Activated CD4-positive, alpha-beta memory T cell treated with anti-CD3 and anti-CD28 coated beads for 36 hours (primary cell): Measurements from ENCODE around the gene OGDHL. TPM values are rescaled to one million over a fixed set of nuclear protein-coding genes. Genes with fewer than 3 reads are reported as not detected.
"Not testable (repeated sequence)": the region's sequence is repeated elsewhere in the genome, so short reads cannot be mapped to it uniquely, and the experiment has no call there.

Experiments used
- CTCF ChIA-PET: fragments of 350-600 bp; sonication (Branson Sonifier 250); formaldehyde crosslinking; loops from one replicate; lab custom pipeline; 2021; ENCODE audit warnings: antibody characterized with exemption, inconsistent platforms; lab: Charles Lee
- POLR2A ChIA-PET: fragments of 350-600 bp; sonication (Branson Sonifier 250); formaldehyde crosslinking; loops from one replicate; lab custom pipeline; 2021; ENCODE audit warnings: antibody characterized with exemption; lab: Charles Lee
- DNase-seq: peaks from one replicate; pipeline ENCODE4 v3.0.0-alpha.2; 2020
- H3K27ac Mint-ChIP-seq: one replicate; pipeline ENCODE4 v1.8.0; 2021; ENCODE audit warnings: mixed read lengths
- H3K27me3 Mint-ChIP-seq: one replicate; pipeline ENCODE4 v1.8.0; 2021; ENCODE audit warnings: mixed read lengths
- H3K36me3 Mint-ChIP-seq: one replicate; pipeline ENCODE4 v1.8.0; 2021; ENCODE audit warnings: mixed read lengths
- H3K4me1 Mint-ChIP-seq: one replicate; pipeline ENCODE4 v1.8.0; 2021; ENCODE audit warnings: low read depth, mixed read lengths
- H3K4me3 Mint-ChIP-seq: one replicate; pipeline ENCODE4 v1.8.0; 2021; ENCODE audit warnings: mild to moderate bottlenecking, mixed read lengths
- H3K9me3 Mint-ChIP-seq: one replicate; pipeline ENCODE4 v1.8.0; 2021; ENCODE audit warnings: mixed read lengths
- intact Hi-C: fragments of 100-400 bp; cut with micrococcal nuclease; formaldehyde crosslinking; loops from one replicate; pipeline ENCODE4 v1.15.1; 2023
- total RNA-seq, 2 experiments: library from RNA; stranded (reverse); gene quantifications; one replicate each; pipeline ENCODE4 v1.2.3, GENCODE V29; 2021

Gene OGDHL
- total RNA-seq, 2 experiments from 2014 or later = 0.36 to 0.40 TPM

DNA sequence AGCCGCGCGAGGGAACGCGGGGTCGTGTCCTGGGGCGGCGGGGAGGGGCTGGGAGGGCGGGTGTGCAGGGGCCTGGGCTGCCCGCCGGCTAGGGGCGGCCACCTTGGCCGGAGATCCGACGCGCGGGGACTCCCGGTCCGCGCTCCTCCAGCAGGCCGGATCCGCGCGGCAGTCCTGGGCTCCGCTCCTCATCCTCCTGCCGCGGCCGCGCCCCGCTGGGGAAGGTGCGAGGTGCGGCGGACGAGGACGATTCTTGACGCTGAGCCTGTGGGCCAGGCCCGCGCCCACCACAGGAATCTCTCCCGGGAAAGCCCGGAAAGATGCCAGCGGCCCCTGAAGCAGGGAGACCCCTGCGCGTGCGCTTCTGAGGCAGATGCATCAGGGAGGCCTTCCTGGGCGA, 6.6 kb upstream of the OGDHL start:
- intact Hi-C loops = no loop called here
- peaks cover 39% of the 10 kb centered on the region for H3K27me3 Mint-ChIP-seq
- ChIA-PET CTCF (no interaction called here), POLR2A (no interaction called here)
- no peaks in the 10 kb centered on the region for H3K4me1 Mint-ChIP-seq
- no peaks in the 10 kb centered on the region for H3K9me3 Mint-ChIP-seq
- peaks cover 4% of the 10 kb centered on the region for H3K36me3 Mint-ChIP-seq
- H3K27ac Mint-ChIP-seq = no peak overlapping the region
- DNase-seq = no peak
- no peak overlapping the region for H3K4me3 Mint-ChIP-seq

DNA sequence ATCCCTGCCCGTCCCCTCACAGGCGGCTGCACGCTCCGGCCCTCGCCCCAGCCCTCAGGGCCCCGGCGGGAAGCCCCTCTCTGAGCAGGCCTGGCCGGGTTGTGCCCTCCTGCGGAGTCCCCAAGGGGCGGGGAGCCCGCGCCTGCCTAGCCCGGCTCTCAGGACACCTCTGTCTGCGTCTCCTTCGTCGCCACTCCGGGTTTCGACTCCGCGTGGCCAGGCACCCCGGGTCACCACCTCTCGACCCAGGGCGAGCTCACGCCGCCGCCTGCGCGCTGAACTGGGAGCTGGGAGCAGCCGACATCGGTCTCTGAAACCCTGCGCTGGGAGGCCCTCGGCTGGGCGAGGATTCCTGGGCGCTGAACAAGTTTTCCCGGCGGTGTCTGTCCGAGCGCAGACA, 6.2 kb upstream of the OGDHL start:
- intact Hi-C loops = no loop called here
- Mint-ChIP-seq H3K9me3 (no peaks in the 10 kb centered on the region), H3K4me1 (no peaks in the 10 kb centered on the region), H3K4me3 (no peak overlapping the region), H3K36me3 (peaks cover 4% of the 10 kb centered on the region), H3K27ac (no peak overlapping the region), H3K27me3 (peaks cover 43% of the 10 kb centered on the region)
- ChIA-PET POLR2A (no interaction called here), CTCF (no interaction called here)
- no peak for DNase-seq

- POLR2A ChIA-PET = no interaction called here
- no peak for DNase-seq
- Mint-ChIP-seq H3K4me1 (no peaks in the 10 kb centered on the region), H3K36me3 (peaks cover 4% of the 10 kb centered on the region), H3K27ac (no peak overlapping the region), H3K9me3 (no peaks in the 10 kb centered on the region), H3K4me3 (no peak overlapping the region), H3K27me3 (peaks cover 45% of the 10 kb centered on the region)
- CTCF ChIA-PET = no interaction called here
- intact Hi-C loops = no loop called here
These were observed 5.6 kb upstream of the OGDHL start for GRCh38 chr10:49767752-49768151.

DNA sequence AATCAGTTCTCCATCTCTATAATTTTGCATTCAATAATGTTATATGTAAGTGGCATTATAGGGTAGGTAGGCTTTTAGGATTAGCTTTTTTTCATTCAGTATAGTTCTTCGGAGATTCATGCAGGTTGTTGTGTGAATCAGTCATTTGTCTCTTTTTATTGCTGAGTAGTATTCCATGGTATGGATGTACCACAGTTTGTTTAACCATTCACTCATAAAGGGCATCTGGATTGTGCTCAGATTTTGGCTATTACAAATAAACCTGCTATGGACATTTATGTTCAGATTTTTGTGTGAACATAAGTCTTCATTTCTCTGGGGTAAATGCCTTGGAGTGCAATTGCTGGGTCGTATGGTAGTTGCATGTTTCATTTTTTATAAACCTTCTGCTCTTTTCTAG, 4.4 kb upstream of the OGDHL start:
- no peak overlapping the region for H3K27ac Mint-ChIP-seq
- peaks cover 4% of the 10 kb centered on the region for H3K36me3 Mint-ChIP-seq
- peaks cover 45% of the 10 kb centered on the region for H3K27me3 Mint-ChIP-seq
- intact Hi-C loops = no loop called here
- H3K9me3 Mint-ChIP-seq = no peaks in the 10 kb centered on the region
- ChIA-PET CTCF (no interaction called here), POLR2A (no interaction called here)
- no peak overlapping the region for H3K4me3 Mint-ChIP-seq
- no peak for DNase-seq
- peaks cover 3% of the 10 kb centered on the region for H3K4me1 Mint-ChIP-seq

GRCh38 chr10:49762566-49762877, 399 bp upstream of the OGDHL start:
- Mint-ChIP-seq H3K9me3 (no peaks in the 10 kb centered on the region), H3K27me3 (peaks cover 39% of the 10 kb centered on the region), H3K27ac (no peak overlapping the region), H3K4me1 (peaks cover 3% of the 10 kb centered on the region), H3K36me3 (peaks cover 2% of the 10 kb centered on the region), H3K4me3 (peak overlapping the region; percentile 23)
- no peak for DNase-seq
- CTCF ChIA-PET = no interaction called here
- POLR2A ChIA-PET = no interaction called here
- intact Hi-C loops = loop anchor here (2.0 kb wide), 1 partner anchor 156 kb away; no protein-coding TSS in a partner anchor

DNA sequence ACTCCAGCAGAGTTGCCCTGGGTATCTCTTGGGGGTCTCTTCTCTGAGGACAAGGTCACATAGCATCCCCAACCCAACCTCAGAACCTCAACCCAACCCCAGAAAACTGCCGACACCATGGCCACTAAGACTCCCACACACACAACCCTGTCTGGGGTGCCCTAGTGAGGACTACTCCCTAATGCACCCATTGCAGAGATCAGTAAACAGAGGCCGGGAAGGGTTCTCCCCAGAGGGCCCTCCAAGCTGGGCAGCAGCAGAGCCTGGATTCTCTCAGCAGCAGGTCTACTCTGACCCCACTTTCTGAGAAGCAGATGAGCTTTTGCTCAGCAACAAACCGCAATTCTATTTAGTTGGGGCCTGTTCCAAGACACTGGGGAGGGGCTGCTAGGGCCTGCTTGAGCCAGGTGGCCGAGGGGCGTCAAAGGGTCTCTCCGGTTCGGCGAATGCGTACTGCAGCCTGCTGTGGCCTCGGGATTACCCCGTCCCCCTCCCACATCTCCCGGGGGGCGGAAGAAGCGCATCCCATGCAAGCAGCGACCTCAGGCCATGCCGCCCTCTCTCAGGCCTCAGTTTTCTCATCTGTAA, 828 bp downstream of the OGDHL start:
- ChIA-PET POLR2A (no interaction called here), CTCF (no interaction called here)
- Mint-ChIP-seq H3K4me3 (no peak overlapping the region), H3K9me3 (no peaks in the 10 kb centered on the region), H3K4me1 (peaks cover 3% of the 10 kb centered on the region), H3K27me3 (peaks cover 30% of the 10 kb centered on the region), H3K27ac (no peak overlapping the region), H3K36me3 (no peaks in the 10 kb centered on the region)
- intact Hi-C loops = no loop called here
- no peak for DNase-seq

- H3K27ac Mint-ChIP-seq = no peak overlapping the region
- H3K4me3 Mint-ChIP-seq = no peak overlapping the region
- POLR2A ChIA-PET = no interaction called here
- intact Hi-C loops = no loop called here
- CTCF ChIA-PET = no interaction called here
- H3K4me1 Mint-ChIP-seq = peaks cover 3% of the 10 kb centered on the region
- peaks cover 31% of the 10 kb centered on the region for H3K27me3 Mint-ChIP-seq
- no peaks in the 10 kb centered on the region for H3K36me3 Mint-ChIP-seq
- DNase-seq = no peak
- no peaks in the 10 kb centered on the region for H3K9me3 Mint-ChIP-seq
These were observed 1.3 kb downstream of the OGDHL start for GRCh38 chr10:49760789-49761188.

GRCh38 chr10:49759787-49760551, 2.2 kb downstream of the OGDHL start:
- DNase-seq = no peak
- ChIA-PET CTCF (no interaction called here), POLR2A (no interaction called here)
- H3K27ac Mint-ChIP-seq = no peak overlapping the region
- intact Hi-C loops = no loop called here
- peaks cover 3% of the 10 kb centered on the region for H3K4me1 Mint-ChIP-seq
- no peak overlapping the region for H3K4me3 Mint-ChIP-seq
- peaks cover 31% of the 10 kb centered on the region for H3K27me3 Mint-ChIP-seq
- no peaks in the 10 kb centered on the region for H3K36me3 Mint-ChIP-seq
- H3K9me3 Mint-ChIP-seq = no peaks in the 10 kb centered on the region

GRCh38 chr10:49758249-49758930, 3.7 kb downstream of the OGDHL start:
- POLR2A ChIA-PET = no interaction called here
- CTCF ChIA-PET = no interaction called here

DNA sequence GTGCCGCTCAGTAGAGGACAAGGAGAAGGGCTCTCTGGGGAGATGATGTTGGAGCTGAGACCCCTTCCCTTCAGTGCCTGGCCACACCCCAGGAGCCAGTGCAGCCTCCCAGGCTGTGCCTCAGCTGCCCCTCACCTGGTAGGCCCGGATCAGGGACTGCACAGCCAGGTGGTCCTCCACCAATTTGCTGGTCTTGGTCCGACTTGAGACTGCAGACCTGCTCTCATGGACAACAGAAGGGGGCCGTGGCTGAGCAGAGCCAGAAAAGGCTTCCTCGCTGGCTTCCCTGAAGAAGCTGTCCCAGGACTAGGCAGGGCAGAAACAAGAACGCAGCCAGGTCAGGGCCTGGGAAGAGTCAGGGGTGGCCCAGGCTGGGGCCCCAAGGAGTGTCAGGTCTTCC, 5.5 kb downstream of the OGDHL start:
- Mint-ChIP-seq H3K27ac (no peak overlapping the region), H3K9me3 (no peaks in the 10 kb centered on the region), H3K27me3 (peaks cover 17% of the 10 kb centered on the region), H3K4me1 (no peaks in the 10 kb centered on the region), H3K36me3 (no peaks in the 10 kb centered on the region), H3K4me3 (no peak overlapping the region)
- POLR2A ChIA-PET = no interaction called here
- CTCF ChIA-PET = no interaction called here
- no peak for DNase-seq
- intact Hi-C loops = no loop called here

More at GRCh38 chr10:49758249-49758930, 3.7 kb downstream of the OGDHL start:
- Mint-ChIP-seq H3K27me3 (peaks cover 27% of the 10 kb centered on the region), H3K4me1 (peaks cover 3% of the 10 kb centered on the region), H3K27ac (no peak overlapping the region), H3K4me3 (no peak overlapping the region), H3K36me3 (no peaks in the 10 kb centered on the region), H3K9me3 (no peaks in the 10 kb centered on the region)
- no peak for DNase-seq
- intact Hi-C loops = no loop called here

GRCh38 chr10:49756031-49756430, 6.1 kb downstream of the OGDHL start:
- POLR2A ChIA-PET = no interaction called here
- no peak overlapping the region for H3K4me3 Mint-ChIP-seq
- H3K27ac Mint-ChIP-seq = no peak overlapping the region
- H3K27me3 Mint-ChIP-seq = peaks cover 16% of the 10 kb centered on the region
- intact Hi-C loops = no loop called here
- CTCF ChIA-PET = no interaction called here
- H3K4me1 Mint-ChIP-seq = no peaks in the 10 kb centered on the region
- H3K36me3 Mint-ChIP-seq = no peaks in the 10 kb centered on the region
- no peaks in the 10 kb centered on the region for H3K9me3 Mint-ChIP-seq
- no peak for DNase-seq

DNA sequence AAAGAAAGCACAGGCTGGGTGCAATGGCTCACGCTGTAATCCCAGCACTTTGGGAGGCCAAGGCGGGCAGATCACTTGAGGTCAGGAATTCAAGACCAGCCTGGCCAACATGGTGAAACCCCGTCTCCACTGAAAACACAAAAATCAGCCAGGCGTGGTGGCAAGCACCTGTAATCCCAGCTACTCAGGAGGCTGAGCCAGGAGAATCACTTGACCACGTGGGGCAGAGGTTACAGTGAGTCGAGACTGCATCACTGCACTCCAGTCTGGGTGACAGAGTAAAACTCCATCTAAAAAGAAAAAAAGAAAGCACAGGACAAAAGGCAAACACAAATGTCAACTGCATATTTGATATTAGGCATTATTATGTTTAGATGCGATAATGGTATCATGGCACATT, 7.2 kb downstream of the OGDHL start:
- peaks cover 13% of the 10 kb centered on the region for H3K27me3 Mint-ChIP-seq
- CTCF ChIA-PET, H3K4me1 Mint-ChIP-seq, H3K36me3 Mint-ChIP-seq, POLR2A ChIA-PET, intact Hi-C loops, H3K27ac Mint-ChIP-seq, H3K4me3 Mint-ChIP-seq, DNase-seq, H3K9me3 Mint-ChIP-seq: not testable (repeated sequence)

DNA sequence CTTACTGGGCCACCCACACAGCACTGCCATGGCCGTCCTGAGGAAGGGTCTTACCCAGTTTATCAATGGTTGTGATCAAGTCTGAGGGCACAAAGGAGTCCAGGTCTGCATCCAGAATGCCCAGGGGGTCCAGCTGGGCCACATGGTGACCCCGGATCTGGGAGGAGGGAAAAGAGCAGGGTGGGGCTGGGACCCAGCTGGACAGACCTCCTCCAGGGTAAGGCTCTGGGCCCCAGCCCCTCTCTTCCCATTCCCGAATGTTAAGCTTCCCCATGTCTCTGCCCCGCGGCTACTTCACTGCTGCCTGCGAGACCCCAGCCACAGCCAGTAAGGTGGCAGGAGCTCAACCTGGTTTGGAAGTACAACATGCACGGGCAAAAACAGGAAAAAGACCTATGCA, 9.5 kb downstream of the OGDHL start:
- CTCF ChIA-PET = no interaction called here
- Mint-ChIP-seq H3K27me3 (peaks cover 5% of the 10 kb centered on the region), H3K27ac (no peak overlapping the region), H3K36me3 (no peaks in the 10 kb centered on the region), H3K9me3 (no peaks in the 10 kb centered on the region), H3K4me1 (no peaks in the 10 kb centered on the region), H3K4me3 (no peak overlapping the region)
- no peak for DNase-seq
- intact Hi-C loops = no loop called here
- POLR2A ChIA-PET = no interaction called here
